ENCODE data around the gene COX17. TPM values are rescaled to one million over a fixed set of nuclear protein-coding genes. Genes with fewer than 3 reads are reported as not detected.
A peak's percentile ranks its signal among the peaks of the same experiment; 100 is the strongest.
"Not testable (repeated sequence)": the region's sequence is repeated elsewhere in the genome, so short reads cannot be mapped to it uniquely, and the experiment has no call there.

Gene COX17, protein sequence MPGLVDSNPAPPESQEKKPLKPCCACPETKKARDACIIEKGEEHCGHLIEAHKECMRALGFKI
- 64.5 and 103 TPM in 2 replicates for total RNA-seq (2014; rRNA removed; shearing (Covaris generic))

DNA sequence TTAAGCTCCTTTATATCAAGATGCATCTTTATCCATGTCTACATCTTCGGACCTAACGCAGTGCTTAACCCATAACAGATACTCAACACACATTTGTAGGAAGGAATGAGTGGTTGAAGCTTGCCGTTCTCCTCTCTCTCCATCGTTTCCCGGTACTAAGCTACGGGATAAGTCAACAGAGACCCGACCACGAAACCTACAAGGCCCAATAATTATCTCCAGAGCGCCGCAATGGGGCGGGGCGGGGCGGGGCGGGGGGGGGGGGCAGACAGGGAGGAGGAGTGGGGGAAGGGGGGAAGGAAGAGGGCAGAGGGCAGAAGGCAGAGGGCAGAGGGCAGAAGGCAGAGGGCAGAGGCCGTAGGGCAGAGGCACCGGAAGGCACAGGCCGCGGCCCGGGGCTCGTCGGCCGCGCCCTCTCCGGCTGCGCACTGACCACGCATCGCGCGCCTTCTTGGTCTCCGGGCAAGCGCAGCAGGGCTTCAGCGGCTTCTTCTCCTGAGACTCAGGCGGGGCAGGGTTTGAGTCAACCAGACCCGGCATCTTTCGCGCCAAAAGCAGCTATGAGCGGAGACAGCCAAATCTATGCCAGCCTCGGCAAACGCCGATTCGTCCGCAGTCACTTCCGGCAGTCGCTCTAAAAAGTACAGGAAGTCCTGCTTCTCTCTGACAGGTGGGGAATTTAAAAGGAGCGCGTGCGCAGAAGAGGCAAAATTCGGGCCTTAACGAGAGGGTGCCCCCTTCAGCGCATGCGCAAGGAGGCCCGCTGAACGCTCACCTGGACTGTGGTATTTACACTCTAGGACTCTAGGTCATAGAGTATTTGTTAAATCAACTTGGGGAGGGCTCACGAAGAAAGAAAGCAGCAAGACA is at the start of gene COX17:
TSS of gene COX17 (minus strand) at position 636 of the 870 bp plus-strand sequence. CDS start at position 540, 96 bp downstream.
- peak; percentile 98 for DNase-seq (ENCODE audit: low read depth)

DNA sequence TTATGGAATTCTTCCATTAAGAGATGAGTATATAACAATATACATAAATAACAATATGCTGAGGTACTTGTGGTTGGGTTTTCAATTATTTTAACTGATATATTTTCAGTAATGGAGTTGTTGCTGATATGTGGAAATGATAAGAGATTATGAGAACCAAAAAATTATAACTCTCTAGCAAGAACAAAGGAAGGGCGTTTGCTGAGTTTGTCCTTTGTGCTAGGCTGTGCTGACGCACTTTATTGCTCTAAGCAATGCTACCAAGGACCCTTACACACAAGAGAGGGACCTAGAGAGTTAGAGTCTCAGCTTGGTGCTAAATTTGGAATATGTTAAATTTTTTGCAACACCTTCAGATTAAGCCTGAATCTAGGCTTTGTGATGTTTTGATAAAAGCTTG is 49.7 kb upstream of the COX17 start:
- no peak for DNase-seq (ENCODE audit: low read depth)

- DNase-seq (ENCODE audit: low read depth), result no peak
These were observed 45.8 kb upstream of the COX17 start for GRCh38 chr3:119723022-119723421.

GRCh38 chr3:119717520-119717919 is 40.3 kb upstream of the COX17 start:
- DNase-seq (ENCODE audit: low read depth), result no peak

DNA sequence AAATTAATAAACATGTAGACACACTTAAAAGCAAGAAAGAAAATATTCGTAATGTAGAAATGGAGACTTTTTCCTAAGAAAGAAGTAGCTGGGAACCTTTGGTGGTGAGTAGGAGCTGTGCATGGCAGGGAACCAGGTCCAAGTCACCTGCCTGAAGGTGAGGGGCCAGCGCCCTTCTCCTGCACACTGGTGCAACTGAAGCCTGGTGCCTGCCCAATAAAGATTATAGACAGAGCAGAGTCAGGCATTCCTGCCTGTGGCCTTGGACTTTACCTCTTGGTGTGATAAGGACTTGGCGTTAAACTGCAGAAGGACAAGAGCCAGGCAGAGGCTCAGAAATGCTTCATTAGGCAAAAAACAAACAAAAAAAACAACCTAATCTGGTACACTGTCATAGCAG is 39.8 kb upstream of the COX17 start:
- DNase-seq (ENCODE audit: low read depth), result no peak

DNA sequence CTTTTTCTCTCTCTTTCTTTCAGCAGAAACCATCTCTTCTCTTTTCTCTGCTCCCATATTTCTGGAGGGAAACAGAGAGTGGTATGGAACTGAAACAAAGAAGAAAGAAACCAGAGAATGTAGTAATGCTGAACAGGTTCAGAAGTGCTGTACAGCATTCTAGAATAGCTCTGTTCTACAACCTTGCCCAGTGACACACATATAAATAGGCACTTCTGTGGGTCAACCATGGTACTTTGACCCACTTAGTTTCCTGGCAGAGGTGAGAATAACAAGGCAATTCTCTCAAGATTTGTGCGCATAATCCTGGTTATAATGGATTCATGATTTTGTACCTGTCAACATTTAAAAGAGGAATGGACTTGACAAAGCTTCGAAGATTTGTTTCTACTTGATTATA is 37.9 kb upstream of the COX17 start:
- DNase-seq (ENCODE audit: low read depth), result no peak

- peak; percentile 12 for DNase-seq (ENCODE audit: low read depth)
These were observed 26.8 kb upstream of the COX17 start for GRCh38 chr3:119703820-119704531.

- peak; percentile 96 for DNase-seq (ENCODE audit: low read depth)
These were observed 25.6 kb upstream of the COX17 start, which contains the start of gene CFAP91 for GRCh38 chr3:119702530-119703527. TSS of gene CFAP91 (plus strand) at chr3:119703022. CDS start at chr3:119703099, 77 bp downstream.

GRCh38 chr3:119700920-119701734 is 23.9 kb upstream of the COX17 start:
- DNase-seq (ENCODE audit: low read depth), result peak; percentile 18

DNA sequence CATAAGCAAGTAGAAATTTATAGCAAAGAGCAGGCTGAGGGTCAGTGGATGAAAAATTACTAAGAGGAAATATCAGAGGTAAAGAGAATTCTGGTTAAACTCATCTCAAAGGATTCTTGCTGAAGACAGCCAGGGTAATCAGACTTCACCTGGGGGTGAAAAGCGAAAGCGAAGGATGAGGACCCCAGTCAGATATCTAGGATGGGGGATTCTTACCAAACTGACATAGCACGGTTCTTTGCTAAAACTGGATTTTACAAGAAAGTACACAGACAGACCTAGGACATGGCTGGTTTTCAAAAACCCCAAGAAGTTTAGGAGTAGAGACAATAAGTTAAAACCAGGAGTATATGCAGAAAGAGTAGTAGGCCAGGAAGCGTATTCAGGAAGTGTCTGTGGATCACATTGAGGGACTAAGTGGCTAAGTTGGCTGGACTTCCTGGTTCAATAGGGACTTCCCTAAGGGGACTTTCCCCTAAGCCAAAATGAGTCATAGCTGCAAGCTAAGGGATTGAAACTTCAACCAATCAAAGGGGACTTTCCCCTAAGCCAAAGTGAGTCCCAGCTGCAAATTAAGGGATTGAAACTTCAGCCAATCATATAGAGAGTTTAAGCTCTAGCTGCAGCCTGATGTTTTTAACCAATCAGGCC is 23.2 kb upstream of the COX17 start:
- DNase-seq (ENCODE audit: low read depth), result peak; percentile 72

- no peak for DNase-seq (ENCODE audit: low read depth)
These were observed 20.2 kb upstream of the COX17 start for GRCh38 chr3:119697394-119697793.

DNA sequence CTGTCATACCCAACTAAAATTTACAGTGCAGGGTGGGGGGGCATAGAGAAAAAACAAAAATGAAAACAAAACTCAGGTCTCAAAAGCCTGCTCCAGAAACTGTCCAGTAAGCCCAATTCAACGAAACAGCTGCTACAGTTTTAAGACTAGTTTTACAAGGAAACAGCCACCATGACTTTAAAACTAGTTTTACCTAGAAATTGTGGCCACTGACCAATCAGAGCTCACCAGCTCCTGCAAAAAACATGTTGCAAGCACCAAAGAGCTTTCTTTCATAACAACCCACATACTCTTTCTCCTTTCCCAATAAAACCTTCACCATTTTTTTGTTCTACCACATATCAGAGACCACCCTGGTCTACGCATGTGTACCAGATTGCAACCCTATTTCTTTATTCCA is 18.3 kb upstream of the COX17 start:
- DNase-seq (ENCODE audit: low read depth), result peak; percentile 12

DNA sequence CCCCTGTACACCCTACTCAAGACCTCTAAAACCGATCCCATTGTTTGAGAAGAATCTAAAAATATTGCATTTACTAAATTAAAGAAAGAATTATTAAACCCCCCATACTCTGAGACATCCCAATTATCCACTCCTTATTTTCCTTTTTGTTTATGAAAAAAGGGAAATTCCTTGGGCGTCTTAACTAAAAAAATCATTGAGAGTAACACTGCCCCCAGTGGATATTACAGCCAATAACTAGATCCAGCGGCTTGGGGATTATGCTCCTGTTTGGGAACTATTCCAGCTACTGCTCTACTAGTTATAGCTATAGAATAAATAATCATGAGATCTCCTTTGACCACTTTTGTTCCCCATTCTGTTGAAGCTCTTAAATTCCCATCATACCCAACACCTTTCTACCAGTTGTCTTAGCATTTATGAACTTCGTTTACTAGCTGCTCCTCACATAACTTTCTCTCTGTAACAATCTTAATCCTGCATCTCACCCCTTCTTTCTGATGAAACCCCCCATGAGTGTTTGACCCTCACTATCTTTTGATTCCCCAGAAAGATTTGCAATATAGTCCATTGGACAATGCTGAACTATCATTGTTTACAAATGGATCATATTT is 12.9 kb upstream of the COX17 start:
- DNase-seq (ENCODE audit: low read depth), result peak; percentile 41

DNA sequence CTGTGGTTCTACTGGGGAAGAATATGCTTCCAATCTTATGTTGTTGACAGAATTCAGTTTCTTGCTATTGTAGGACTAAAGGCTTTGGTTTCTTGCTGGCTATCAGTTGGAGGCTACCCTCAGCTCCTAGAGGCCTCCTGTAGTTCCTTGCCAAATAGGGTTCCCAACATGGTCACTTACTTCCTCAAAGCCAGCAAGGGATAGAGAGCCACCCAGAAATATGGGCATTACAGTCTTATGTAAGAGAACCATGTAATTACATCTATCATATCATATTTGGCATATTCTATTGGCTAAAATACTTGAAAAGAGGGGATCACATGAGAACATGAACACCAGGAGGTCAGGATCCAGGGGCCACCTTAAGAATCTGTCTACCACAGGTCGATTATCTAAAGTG is 6.2 kb upstream of the COX17 start:
- no peak for DNase-seq (ENCODE audit: low read depth)

DNA sequence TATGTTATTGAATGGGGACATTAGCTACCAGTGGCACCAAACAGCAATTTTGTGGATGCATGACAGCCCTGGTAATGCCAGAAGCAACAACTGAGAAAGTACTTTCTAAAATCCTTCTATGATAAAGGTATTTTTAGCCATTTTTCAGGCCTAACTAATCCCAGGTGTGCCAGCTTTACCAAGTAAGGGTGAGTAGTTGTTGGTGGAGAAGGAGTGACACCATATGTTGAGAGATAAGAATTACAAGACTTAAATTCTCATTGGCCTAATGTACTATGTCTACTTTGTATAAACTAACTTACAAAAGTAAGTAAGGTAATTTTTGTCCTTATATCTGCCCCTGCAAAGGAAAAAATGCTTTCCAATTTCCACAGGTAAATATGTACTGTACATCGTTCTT is 4.1 kb upstream of the COX17 start:
- peak; percentile 60 for DNase-seq (ENCODE audit: low read depth)

- no peak for DNase-seq (ENCODE audit: low read depth)
These were observed 2.7 kb upstream of the COX17 start for GRCh38 chr3:119679874-119680273.

- not testable (repeated sequence) for DNase-seq (ENCODE audit: low read depth)
These were observed 1.0 kb upstream of the COX17 start for GRCh38 chr3:119678209-119678608.

- no peak for DNase-seq (ENCODE audit: low read depth)
These were observed 382 bp upstream of the COX17 start for GRCh38 chr3:119677641-119677934.

DNA sequence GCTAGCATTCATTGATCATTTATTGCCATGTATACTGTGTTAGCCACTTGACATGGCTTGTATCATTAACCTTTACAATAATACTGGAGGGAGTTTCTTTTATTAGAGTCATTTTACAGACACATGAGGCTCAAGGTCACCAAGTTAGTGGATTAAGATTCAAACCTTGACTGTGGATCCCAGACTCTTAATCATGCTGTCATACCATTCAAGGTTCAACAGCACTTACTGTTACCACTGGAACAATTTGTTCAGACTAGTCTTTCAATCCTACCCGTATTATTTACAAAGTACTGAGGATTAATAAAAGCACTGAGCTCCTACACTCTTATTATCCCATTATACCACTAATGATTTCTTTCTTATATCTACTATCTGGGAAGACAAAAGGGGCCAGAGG is 1.2 kb downstream of the COX17 start:
- DNase-seq (ENCODE audit: low read depth), result no peak

All from M059J (cell line).